GM21528 (cell line): ENCODE measurements around the gene FAAH.

Experiments used
- ATAC-seq: cut with Tn5 transposase; IDR thresholded peaks from one replicate; pipeline ENCODE4 v1.9.1; 2021; ENCODE audit warnings: mild to moderate bottlenecking, moderate library complexity; ENCODE audit not compliant: unreplicated experiment, low FRiP score

Gene FAAH

GRCh38 chr1:46399307-46399706 is 5.2 kb downstream of the FAAH start:
- ATAC-seq = no peak

DNA sequence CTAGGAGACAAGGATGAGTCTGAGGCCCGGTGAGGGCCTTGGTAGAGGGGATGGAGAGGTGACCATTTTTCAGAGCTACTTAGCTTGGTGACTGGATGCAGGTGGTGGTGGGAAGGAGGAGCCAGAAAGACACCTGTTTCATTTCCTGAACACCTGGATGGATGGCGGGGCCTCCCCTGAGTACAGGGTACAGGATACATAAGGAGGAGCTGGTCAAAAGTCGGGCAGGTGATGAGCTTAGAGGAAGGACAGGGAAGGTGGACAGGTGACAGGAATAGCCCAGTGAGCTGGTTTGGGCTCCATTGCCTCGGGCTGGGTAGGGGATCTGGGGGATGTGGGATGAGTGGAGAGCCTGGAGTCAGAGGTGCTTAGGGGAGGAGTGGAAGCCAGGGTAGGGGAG is 6.3 kb downstream of the FAAH start:
- no peak for ATAC-seq

- no peak for ATAC-seq
These were observed 7.2 kb downstream of the FAAH start for GRCh38 chr1:46401154-46401913.

DNA sequence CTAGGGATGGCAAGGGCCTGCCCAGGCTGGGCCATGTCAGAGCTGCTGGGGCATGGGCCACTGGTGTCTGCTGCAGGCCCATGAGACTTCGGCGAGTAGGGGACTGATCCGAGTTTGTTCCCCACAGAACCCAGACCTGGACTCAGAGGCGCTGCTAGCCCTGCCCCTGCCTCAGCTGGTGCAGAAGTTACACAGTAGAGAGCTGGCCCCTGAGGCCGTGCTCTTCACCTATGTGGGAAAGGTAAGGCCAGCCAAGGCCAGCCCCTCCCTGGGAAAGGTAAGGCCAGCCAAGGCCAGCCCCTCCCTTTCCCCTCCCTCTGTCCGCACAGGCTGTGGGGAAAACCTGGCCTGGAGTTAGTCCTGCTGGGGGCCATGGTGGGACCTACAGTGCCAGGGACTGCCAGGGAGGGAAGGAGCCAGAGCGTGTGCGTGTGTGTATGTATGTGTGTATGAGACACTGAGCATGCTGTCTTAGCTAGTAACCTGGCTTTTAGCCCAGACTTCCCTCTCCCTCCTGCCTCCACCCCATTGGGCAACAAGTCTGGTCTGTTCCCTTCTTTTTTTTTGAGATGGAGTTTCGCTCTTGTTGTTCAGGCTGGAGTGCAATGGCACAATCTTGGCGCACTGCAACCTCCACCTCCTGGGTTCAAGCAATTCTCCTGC is 8.0 kb downstream of the FAAH start:
- ATAC-seq = no peak

- ATAC-seq = no peak
These were observed 9.8 kb downstream of the FAAH start for GRCh38 chr1:46403916-46404315.

DNA sequence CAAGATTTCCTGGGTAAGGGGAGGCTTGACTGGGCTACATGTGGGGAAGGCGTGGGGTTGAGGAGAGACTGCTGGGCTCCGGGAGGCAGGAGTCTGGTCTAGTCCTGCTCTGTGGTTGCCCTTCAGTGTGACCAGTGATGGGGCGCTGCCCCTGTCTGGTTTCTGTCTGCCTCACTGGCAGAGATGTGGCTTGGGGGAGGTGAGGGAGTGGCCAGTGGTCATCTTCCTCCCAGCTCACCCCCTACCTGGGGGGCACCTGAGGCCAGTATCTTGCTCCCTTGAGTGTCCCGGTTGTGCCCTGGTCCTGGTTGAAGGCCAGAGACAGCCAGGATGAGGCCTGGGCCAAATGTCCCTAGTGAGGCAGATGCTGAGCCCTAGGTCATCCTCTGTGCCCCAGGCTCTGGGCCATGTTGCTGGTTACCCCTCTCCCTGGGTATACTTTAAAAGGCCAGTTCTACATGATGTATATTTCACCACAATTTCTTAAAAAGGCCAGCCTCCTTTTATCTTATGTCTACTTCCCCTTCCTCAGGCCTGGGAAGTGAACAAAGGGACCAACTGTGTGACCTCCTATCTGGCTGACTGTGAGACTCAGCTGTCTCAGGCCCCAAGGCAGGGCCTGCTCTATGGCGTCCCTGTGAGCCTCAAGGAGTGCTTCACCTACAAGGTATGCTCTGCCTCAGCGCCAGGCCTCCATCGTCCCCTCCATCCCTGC is 10.5 kb downstream of the FAAH start:
- ATAC-seq = no peak

GRCh38 chr1:46405197-46405555 is 11.1 kb downstream of the FAAH start:
- no peak for ATAC-seq

DNA sequence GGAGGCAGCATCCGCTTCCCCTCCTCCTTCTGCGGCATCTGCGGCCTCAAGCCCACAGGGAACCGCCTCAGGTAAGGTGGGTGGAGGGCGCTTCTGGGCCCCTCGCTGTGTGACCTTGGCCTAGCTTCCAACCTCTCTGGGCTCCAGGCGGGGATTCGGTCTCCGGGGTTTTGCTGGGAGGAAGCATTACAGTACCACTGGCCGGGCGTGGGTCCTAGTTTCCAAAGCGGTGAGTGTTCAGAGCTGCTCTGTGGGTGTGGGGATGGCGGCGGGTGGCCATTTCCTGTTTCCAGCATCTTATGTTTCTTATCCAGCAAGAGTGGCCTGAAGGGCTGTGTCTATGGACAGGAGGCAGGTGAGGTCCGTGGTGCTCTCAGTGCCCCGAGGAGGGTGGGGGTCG is 11.6 kb downstream of the FAAH start:
- ATAC-seq = no peak

DNA sequence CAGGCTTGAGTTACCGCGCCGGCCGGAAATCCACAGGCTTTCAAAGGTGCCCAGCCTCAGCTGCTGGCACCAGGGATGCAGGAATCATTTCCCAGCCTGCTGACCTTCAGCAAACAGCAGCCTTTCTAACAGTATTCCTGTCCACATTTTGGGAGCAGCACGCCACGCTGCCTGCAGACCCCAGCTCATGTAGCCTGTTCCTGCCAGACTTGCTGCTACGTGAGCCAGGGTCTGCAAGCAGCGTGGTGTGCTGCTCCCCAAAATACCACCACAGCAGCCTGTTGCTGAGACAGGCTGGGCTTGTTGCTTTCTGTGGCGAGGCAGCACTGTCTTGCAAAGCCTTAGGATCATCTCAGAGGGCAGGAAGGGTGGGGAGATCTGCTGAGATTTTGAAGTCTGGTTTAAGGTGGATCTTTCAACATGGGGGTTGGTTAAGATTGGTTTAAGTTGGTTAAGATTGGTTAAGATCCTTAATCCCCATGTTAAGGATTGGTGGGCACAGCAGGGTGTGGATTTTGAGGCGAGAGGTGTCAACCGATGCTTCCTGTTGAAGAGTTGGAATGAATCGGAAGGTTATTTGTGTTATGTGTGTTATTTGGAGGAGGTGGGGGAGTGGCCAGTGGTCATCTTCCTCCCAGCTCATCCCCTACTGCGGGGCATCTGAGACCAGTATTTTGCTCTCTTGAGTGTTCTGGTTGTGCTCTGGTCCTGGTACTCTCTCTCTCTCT is 12.9 kb downstream of the FAAH start:
- no peak for ATAC-seq

- no peak for ATAC-seq
These were observed 13.5 kb downstream of the FAAH start for GRCh38 chr1:46407636-46408035.

DNA sequence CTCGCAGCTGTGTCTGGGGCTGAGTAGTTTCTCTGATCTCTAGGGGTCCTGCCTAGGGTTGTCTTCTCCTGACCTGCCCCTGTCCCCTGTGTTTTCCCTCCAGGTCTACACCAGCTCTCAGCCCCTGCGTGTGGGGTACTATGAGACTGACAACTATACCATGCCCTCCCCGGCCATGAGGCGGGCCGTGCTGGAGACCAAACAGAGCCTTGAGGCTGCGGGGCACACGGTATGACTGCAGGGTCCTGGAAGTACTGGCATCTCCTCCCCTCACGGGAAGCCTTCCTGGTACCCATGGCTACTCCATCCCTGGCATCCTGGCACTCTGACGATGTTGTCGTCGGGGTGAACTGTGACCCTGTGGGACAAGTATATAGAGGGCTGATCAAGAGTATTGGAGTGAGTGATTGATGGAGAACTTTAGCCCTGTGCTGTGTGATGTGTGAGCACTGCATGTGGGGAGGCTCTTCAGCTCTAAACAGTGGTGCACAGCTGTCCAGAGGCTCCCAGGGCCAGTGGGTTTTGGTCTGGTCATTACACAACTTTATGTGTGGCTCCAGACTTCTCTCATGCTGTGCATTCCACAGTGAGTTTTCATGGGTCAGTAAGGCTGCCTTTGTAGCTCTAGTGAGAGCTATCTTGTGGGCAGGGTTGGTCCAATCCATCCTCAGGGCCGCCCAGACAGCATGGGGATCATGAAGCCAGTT is 14.4 kb downstream of the FAAH start:
- no peak for ATAC-seq

- no peak for ATAC-seq
These were observed 14.9 kb downstream of the FAAH start for GRCh38 chr1:46409063-46409372.

DNA sequence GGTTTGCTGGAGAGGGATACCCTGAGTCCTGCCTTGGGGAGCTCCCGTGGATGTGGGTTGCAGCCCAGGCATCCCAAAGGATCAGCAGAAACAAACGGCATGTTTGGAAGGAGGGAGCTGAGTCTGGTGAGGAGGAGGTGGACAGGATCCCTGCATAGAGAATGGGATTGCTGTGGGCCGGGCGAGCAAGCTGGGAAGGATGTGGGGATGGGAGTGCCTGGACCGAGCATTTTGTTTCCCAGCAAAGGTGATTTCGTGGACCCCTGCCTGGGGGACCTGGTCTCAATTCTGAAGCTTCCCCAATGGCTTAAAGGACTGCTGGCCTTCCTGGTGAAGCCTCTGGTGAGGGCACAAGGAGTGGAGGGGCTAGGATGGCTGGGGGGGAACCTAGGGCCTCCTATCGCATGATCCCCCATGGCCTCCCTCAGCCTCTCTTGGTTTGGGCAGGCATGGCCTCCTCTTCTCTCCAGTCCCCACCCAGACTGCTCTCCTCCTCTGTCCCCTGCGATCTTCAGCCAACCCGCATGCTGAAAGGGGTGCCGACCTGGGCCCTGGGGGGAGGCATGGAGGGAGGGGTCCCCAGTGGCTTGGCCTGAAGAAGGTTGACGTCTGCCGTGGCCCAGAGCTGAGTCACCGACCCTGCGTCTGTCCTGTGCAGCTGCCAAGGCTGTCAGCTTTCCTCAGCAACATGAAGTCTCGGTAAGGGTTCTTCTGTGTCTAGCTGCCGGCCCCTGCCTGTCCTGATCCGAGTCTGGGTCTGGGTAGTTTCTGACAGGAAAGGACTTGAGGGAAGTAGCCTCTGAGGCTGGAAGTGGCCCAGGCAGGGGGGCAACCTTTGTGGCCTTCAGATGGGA is 16.3 kb downstream of the FAAH start:
- ATAC-seq = no peak

DNA sequence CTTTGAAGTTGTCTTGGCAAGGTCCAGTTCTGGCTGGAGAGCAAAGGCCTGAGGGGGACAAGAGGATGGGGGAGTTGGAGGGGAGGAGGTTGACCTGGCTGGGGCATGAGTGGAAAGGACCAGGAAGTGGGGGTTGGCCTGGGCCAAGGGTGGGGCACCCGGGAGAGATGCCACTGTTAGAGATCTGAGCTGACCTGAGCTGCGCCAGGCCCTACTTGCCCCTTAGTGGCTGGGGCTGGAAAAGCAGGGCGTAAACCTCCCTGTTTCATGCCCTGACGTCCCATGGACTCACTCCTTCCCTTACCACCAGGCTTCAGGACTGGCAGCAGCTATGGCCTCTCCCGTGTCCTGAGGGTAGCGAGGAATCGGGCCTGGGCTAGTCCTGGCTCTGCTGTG is 16.9 kb downstream of the FAAH start:
- ATAC-seq = no peak

DNA sequence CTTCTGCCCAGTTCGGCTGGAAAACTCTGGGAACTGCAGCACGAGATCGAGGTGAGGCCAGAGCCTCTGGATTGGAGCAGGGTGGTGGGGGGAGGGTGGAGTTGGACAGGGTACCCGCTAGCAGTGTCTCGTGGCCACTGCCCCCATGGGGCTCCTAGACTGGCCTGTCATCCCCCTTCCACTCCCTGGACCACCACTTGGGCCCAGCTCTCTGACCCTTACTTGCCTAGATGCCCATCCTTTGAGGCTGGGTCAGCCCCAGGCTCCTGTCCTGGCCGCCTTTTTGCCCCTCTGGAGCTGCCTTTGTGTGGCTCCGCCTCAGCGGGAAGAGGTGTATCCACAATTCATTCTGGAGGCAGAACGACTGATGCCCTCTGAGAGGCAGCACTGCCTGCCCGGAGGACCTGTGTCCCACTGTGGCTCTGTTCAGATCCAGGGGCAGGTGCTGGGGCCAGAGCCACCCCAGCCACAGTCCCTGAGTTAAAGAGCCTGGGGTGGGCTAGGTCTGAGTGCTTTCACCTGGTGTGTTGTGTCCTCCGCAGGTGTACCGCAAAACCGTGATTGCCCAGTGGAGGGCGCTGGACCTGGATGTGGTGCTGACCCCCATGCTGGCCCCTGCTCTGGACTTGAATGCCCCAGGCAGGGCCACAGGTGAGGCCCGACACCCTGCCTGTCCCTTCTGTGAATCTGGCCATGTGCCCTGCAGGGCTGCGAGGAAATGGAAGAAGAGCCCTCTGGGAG is 17.7 kb downstream of the FAAH start:
- ATAC-seq = no peak

DNA sequence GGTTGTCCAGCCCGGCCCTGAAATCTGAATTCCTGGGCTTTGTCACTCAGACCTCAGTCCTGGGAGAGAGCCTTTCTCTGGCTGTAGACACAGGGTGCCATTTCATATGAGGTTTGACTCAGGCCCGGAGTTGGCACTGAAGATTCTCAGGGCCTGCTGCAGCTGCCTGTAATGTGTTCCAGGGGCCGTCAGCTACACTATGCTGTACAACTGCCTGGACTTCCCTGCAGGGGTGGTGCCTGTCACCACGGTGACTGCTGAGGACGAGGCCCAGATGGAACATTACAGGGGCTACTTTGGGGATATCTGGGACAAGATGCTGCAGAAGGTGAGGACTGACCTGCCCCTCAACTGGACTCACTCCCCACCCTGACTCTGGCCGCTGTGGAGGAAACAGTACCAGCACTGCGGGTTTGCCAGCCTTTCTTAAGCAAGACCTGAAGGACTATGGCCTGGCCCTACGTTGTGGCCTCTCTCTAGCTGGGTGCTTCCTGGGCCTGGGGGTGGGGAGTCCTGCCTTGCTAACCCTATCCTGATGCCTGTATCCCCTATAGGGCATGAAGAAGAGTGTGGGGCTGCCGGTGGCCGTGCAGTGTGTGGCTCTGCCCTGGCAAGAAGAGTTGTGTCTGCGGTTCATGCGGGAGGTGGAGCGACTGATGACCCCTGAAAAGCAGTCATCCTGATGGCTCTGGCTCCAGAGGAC is 18.9 kb downstream of the FAAH start:
- no peak for ATAC-seq

- ATAC-seq = no peak
These were observed 19.5 kb downstream of the FAAH start for GRCh38 chr1:46413596-46413985.

DNA sequence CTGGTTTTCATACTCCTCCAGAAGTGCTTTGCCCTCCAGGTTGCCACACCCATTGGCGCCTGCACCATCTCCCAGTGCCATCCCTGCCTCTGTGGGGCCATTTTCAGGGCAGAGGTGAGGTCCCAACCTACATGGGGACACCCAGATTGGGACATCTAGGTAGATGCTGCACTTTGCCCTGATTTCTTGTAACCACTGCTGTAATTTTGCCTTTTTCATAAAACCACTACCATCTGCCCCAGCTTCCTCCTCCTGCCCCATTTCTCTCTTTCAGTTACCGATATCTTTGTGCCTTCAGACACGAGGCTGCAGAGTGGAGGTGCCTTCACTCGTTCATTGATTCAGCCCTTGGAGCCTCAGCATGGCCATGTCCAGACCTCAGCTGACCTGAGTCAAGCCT is 21.4 kb downstream of the FAAH start:
- ATAC-seq = no peak

DNA sequence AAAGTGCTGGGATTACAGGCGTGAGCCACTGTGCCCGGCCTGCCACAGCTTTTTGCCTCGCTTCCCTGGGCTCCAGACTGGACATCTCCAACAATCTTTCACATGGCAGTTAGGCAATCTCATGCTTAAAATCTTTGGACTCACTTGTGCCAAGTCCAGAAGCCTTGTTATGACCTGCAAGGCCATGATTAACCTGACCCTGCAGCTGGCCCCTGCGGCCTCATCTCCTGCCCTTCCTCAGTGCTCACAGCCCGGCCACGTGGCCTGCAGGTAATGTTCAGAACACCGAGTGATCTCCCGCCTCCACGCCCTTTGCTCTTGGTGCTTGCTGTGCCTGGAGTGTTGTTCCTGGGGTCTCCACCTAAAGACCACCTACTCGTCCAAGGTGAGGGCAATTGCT is 24.9 kb downstream of the FAAH start:
- no peak for ATAC-seq
